HEK293 (cell line): ENCODE results near the gene C2.
A peak's percentile ranks its signal among the peaks of the same experiment; 100 is the strongest.

Experiments used
- CTCF ChIA-PET: fragments of 350-600 bp; formaldehyde crosslinking; extraction: SDS; loops from one replicate; lab custom pipeline; 2021; ENCODE audit warnings: antibody characterized with exemption; lab: Yijun Ruan, JAX
- POLR2A ChIA-PET: fragments of 300-600 bp; formaldehyde crosslinking; extraction: SDS; loops from one replicate; lab custom pipeline; 2020; ENCODE audit warnings: antibody characterized with exemption, inconsistent platforms; lab: Yijun Ruan, JAX
- H3K27ac ChIP-seq: fragments of 200-500 bp; sonication (Bioruptor generic); 2 replicates; pipeline ENCODE4 v1.5.1; 2014; ENCODE audit warnings: low read depth, low read length, control low read depth, inconsistent platforms; ENCODE audit errors: extremely low read depth
- H3K36me3 ChIP-seq, 2 experiments: fragments of 200-500 bp in 1 of 2; sonication (Bioruptor generic) in 1 of 2; 1 replicate in 1 of 2; 2 replicates in 1 of 2; pipeline ENCODE4 v1.5.1; 2014 to 2017; ENCODE audit warnings: inconsistent platforms in 2 of 2, low read length in 2 of 2; ENCODE audit not compliant: control insufficient read depth in 2 of 2, insufficient read depth in 1 of 2
- H3K4me1 ChIP-seq: fragments of 200-500 bp; sonication (Bioruptor generic); 2 replicates; pipeline ENCODE4 v1.5.1; 2014; ENCODE audit warnings: mild to moderate bottlenecking, low read length, inconsistent platforms; ENCODE audit not compliant: control insufficient read depth, insufficient read depth
- H3K4me3 ChIP-seq: 2 replicates; pipeline ENCODE4 v1.5.1; 2011; ENCODE audit warnings: low read depth, mild to moderate bottlenecking, control low read depth, low read length, moderate library complexity
- H3K9me3 ChIP-seq: fragments of 200-500 bp; sonication (Bioruptor generic); 2 replicates; pipeline ENCODE4 v1.5.1; 2014; ENCODE audit warnings: low read depth, low read length, inconsistent platforms; ENCODE audit not compliant: control insufficient read depth, insufficient read depth
- HOXC10 ChIP-seq: sonication (generic); formaldehyde crosslinking; IDR thresholded peaks from 2 replicates; pipeline ENCODE4 v1.8.1; 2023; ENCODE audit warnings: mild to moderate bottlenecking, missing genetic modification reagents
- IKZF3 ChIP-seq: fragments of 450-650 bp; IDR thresholded peaks from 2 replicates; pipeline ENCODE4 v1.5.0; 2018; ENCODE audit warnings: missing biosample characterization, mild to moderate bottlenecking, missing genetic modification characterization, moderate library complexity
- ZBTB1 ChIP-seq: fragments of 450-650 bp; formaldehyde crosslinking; IDR thresholded peaks from 2 replicates; pipeline ENCODE4 v1.5.1; 2016; ENCODE audit warnings: missing biosample characterization, missing genetic modification characterization
- ZIC2 ChIP-seq: fragments of 450-650 bp; formaldehyde crosslinking; IDR thresholded peaks from 2 replicates; pipeline ENCODE4 v1.5.1; 2016; ENCODE audit warnings: missing biosample characterization, missing genetic modification characterization
- ZNF155 ChIP-seq: fragments of 450-650 bp; formaldehyde crosslinking; IDR thresholded peaks from 2 replicates; pipeline ENCODE4 v1.5.1; 2016; ENCODE audit warnings: missing biosample characterization, missing genetic modification characterization
- ZNF184 ChIP-seq: fragments of 450-650 bp; IDR thresholded peaks from 2 replicates; pipeline ENCODE4 v1.5.1; 2018; ENCODE audit warnings: missing biosample characterization, mild to moderate bottlenecking, missing genetic modification characterization
- ZNF221 ChIP-seq: fragments of 450-650 bp; formaldehyde crosslinking; IDR thresholded peaks from 2 replicates; pipeline ENCODE4 v1.5.1; 2017; ENCODE audit warnings: missing biosample characterization, missing genetic modification characterization, borderline replicate concordance
- ZNF555 ChIP-seq: fragments of 450-650 bp; formaldehyde crosslinking; conservative IDR thresholded peaks from 2 replicates; pipeline ENCODE4 v1.5.1; 2017; ENCODE audit warnings: missing biosample characterization, mild to moderate bottlenecking, missing genetic modification characterization, inconsistent platforms
- ZNF600 ChIP-seq: fragments of 450-650 bp; formaldehyde crosslinking; IDR thresholded peaks from 2 replicates; pipeline ENCODE4 v1.5.1; 2016; ENCODE audit warnings: missing biosample characterization, missing genetic modification characterization
- ZNF654 ChIP-seq: fragments of 450-650 bp; formaldehyde crosslinking; IDR thresholded peaks from 2 replicates; pipeline ENCODE4 v1.5.1; 2016; ENCODE audit warnings: low read depth, missing biosample characterization, missing genetic modification characterization
- ZNF776 ChIP-seq: fragments of 450-650 bp; formaldehyde crosslinking; IDR thresholded peaks from 2 replicates; pipeline ENCODE4 v1.5.0; 2017; ENCODE audit warnings: missing biosample characterization, missing genetic modification characterization, borderline replicate concordance
- ZSCAN23 ChIP-seq: fragments of 450-650 bp; formaldehyde crosslinking; IDR thresholded peaks from 2 replicates; pipeline ENCODE4 v1.5.1; 2016; ENCODE audit warnings: missing biosample characterization, missing genetic modification characterization
- TF ChIP-seq, protein P1 (sequence below): fragments of 450-650 bp; formaldehyde crosslinking; IDR thresholded peaks from 2 replicates; pipeline ENCODE4 v1.5.1; 2016; ENCODE audit warnings: missing biosample characterization, missing genetic modification characterization
- TF ChIP-seq, protein P2 (sequence below): sonication (generic); formaldehyde crosslinking; IDR thresholded peaks from 2 replicates; pipeline ENCODE4 v1.8.1; 2022; ENCODE audit warnings: mild to moderate bottlenecking, moderate library complexity, missing genetic modification reagents
- TF ChIP-seq, protein P3 (sequence below): fragments of 450-650 bp; formaldehyde crosslinking; IDR thresholded peaks from 2 replicates; pipeline ENCODE4 v1.5.1; 2016; ENCODE audit warnings: missing biosample characterization, missing genetic modification characterization, borderline replicate concordance
- TF ChIP-seq, protein P4 (sequence below): fragments of 450-650 bp; formaldehyde crosslinking; IDR thresholded peaks from 2 replicates; pipeline ENCODE4 v1.5.1; 2016; ENCODE audit warnings: missing biosample characterization, missing genetic modification characterization
- TF ChIP-seq, protein P5 (sequence below): fragments of 450-650 bp; formaldehyde crosslinking; IDR thresholded peaks from 2 replicates; pipeline ENCODE4 v1.5.1; 2016; ENCODE audit warnings: missing biosample characterization, missing genetic modification characterization
- TF ChIP-seq, protein P6 (sequence below): fragments of 450-650 bp; formaldehyde crosslinking; IDR thresholded peaks from 2 replicates; pipeline ENCODE4 v1.5.1; 2016; ENCODE audit warnings: missing biosample characterization, missing genetic modification characterization

C2 gene

DNA sequence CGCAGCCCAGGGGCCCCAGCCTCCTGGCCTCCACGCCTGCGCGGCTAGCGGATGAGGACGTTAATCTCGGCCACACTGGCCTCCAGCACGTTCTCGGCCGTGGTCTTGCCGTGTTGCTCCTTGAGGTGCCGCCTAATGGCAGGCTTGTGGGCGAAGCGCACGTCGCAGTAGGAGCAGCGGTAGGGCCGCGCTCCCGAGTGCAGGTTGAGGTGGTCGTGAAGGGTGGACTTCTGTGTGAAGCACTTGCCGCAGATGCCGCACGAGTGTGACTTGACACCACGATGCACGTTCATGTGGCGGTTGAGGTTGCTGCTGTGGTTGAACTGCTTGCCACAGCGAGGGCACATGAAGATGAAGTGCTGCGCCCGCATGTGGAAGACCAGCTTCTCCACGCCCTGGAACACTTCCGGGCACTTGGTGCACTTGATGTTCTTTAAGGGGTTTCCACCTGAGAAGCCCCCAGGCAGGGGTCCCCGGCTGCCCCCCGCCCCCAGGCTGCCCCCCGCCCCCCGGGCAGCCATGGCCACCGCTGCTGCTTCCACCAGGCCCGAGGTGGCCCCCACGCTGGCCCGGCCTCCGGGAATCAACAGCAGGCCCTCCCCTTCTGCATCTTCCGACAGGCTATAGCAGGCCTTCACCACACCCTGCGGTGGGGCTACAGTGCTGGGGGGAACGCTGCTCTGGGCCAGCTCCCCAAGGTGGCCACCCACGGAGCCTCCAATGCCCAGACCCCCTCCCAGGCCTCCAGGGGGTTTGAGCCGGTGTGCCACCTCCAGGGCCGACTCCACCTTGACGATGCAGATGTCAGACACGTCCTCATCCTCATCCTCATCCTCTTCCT, 27.4 kb upstream of the C2 start (continued):
- TF ChIP-seq, protein P1, sequence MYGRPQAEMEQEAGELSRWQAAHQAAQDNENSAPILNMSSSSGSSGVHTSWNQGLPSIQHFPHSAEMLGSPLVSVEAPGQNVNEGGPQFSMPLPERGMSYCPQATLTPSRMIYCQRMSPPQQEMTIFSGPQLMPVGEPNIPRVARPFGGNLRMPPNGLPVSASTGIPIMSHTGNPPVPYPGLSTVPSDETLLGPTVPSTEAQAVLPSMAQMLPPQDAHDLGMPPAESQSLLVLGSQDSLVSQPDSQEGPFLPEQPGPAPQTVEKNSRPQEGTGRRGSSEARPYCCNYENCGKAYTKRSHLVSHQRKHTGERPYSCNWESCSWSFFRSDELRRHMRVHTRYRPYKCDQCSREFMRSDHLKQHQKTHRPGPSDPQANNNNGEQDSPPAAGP = no peak
- TF ChIP-seq ZNF555 (no peak), ZNF654 (tag by site-specific recombination) (no peak), ZNF221 (tag by site-specific recombination) (no peak), ZNF600 (tag by site-specific recombination) (peak; percentile 44)
- TF ChIP-seq, protein P2, sequence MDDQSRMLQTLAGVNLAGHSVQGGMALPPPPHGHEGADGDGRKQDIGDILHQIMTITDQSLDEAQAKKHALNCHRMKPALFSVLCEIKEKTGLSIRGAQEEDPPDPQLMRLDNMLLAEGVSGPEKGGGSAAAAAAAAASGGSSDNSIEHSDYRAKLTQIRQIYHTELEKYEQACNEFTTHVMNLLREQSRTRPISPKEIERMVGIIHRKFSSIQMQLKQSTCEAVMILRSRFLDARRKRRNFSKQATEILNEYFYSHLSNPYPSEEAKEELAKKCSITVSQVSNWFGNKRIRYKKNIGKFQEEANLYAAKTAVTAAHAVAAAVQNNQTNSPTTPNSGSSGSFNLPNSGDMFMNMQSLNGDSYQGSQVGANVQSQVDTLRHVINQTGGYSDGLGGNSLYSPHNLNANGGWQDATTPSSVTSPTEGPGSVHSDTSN (CRISPR knock-in tag) = 0 out of 2 replicates have a peak, but pooled peaks have one; percentile 35

DNA sequence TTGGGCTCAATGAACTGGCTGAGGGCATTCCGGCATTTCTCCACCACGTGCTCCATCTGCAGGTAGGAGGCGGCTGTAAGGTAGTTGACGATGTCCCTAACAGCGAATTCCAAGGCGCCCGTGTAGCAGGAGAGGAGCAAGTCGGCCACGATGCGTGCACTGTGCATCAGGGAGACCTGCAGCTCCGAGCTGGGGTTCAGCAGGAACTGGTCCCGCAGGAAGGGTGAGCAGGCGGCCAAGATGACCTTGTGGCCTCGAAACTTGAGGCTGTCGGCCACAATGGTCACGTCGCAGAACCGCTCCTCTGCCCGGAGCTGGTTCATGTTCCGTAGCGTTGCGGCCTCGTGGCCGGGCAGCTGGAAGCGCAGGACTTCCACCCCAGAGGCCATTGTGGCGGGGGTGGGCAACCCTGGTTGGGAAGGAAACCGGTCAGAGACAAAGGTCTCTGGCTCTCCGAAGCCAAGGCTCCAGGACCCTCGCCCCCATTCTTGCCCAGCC, 26.6 kb upstream of the C2 start:
- Histone ChIP-seq H3K4me1 (peaks cover 7% of the 10 kb centered on the region), H3K9me3 (no peaks in the 10 kb centered on the region), H3K27ac (peak overlapping the region; percentile 9; the same call in 1 of the 2 replicates), H3K36me3 (peaks cover 0 to 8% of the 10 kb centered on the region in 2 experiments; a peak in 1 of 3 replicates), H3K4me3 (peak overlapping the region; percentile 62)
- CTCF ChIA-PET = interaction anchor here (1.2 kb wide), 1 partner anchor 13 kb away, joined by 4 read pairs; no protein-coding TSS in a partner anchor
- POLR2A ChIA-PET = interaction anchor here (0.7 to 2.4 kb wide), 5 partner anchors 17 to 73 kb away, joined by 3 to 12 read pairs (median 5); partner anchors contain the start of genes DXO and HSPA1B
- no peak for TF ChIP-seq ZBTB1
- TF ChIP-seq IKZF3 = 0 out of 2 replicates have a peak, but pooled peaks have one; percentile 24
- TF ChIP-seq ZNF184 = no peak
- TF ChIP-seq HOXC10 = no peak
- TF ChIP-seq, protein P3, sequence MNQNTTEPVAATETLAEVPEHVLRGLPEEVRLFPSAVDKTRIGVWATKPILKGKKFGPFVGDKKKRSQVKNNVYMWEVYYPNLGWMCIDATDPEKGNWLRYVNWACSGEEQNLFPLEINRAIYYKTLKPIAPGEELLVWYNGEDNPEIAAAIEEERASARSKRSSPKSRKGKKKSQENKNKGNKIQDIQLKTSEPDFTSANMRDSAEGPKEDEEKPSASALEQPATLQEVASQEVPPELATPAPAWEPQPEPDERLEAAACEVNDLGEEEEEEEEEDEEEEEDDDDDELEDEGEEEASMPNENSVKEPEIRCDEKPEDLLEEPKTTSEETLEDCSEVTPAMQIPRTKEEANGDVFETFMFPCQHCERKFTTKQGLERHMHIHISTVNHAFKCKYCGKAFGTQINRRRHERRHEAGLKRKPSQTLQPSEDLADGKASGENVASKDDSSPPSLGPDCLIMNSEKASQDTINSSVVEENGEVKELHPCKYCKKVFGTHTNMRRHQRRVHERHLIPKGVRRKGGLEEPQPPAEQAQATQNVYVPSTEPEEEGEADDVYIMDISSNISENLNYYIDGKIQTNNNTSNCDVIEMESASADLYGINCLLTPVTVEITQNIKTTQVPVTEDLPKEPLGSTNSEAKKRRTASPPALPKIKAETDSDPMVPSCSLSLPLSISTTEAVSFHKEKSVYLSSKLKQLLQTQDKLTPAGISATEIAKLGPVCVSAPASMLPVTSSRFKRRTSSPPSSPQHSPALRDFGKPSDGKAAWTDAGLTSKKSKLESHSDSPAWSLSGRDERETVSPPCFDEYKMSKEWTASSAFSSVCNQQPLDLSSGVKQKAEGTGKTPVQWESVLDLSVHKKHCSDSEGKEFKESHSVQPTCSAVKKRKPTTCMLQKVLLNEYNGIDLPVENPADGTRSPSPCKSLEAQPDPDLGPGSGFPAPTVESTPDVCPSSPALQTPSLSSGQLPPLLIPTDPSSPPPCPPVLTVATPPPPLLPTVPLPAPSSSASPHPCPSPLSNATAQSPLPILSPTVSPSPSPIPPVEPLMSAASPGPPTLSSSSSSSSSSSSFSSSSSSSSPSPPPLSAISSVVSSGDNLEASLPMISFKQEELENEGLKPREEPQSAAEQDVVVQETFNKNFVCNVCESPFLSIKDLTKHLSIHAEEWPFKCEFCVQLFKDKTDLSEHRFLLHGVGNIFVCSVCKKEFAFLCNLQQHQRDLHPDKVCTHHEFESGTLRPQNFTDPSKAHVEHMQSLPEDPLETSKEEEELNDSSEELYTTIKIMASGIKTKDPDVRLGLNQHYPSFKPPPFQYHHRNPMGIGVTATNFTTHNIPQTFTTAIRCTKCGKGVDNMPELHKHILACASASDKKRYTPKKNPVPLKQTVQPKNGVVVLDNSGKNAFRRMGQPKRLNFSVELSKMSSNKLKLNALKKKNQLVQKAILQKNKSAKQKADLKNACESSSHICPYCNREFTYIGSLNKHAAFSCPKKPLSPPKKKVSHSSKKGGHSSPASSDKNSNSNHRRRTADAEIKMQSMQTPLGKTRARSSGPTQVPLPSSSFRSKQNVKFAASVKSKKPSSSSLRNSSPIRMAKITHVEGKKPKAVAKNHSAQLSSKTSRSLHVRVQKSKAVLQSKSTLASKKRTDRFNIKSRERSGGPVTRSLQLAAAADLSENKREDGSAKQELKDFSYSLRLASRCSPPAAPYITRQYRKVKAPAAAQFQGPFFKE = no peak
- TF ChIP-seq ZIC2 = no peak
- no peak for TF ChIP-seq ZNF776 (tag by site-specific recombination)
- TF ChIP-seq, protein P4, sequence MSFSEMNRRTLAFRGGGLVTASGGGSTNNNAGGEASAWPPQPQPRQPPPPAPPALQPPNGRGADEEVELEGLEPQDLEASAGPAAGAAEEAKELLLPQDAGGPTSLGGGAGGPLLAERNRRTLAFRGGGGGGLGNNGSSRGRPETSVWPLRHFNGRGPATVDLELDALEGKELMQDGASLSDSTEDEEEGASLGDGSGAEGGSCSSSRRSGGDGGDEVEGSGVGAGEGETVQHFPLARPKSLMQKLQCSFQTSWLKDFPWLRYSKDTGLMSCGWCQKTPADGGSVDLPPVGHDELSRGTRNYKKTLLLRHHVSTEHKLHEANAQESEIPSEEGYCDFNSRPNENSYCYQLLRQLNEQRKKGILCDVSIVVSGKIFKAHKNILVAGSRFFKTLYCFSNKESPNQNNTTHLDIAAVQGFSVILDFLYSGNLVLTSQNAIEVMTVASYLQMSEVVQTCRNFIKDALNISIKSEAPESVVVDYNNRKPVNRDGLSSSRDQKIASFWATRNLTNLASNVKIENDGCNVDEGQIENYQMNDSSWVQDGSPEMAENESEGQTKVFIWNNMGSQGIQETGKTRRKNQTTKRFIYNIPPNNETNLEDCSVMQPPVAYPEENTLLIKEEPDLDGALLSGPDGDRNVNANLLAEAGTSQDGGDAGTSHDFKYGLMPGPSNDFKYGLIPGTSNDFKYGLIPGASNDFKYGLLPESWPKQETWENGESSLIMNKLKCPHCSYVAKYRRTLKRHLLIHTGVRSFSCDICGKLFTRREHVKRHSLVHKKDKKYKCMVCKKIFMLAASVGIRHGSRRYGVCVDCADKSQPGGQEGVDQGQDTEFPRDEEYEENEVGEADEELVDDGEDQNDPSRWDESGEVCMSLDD = no peak
- TF ChIP-seq, protein P5, sequence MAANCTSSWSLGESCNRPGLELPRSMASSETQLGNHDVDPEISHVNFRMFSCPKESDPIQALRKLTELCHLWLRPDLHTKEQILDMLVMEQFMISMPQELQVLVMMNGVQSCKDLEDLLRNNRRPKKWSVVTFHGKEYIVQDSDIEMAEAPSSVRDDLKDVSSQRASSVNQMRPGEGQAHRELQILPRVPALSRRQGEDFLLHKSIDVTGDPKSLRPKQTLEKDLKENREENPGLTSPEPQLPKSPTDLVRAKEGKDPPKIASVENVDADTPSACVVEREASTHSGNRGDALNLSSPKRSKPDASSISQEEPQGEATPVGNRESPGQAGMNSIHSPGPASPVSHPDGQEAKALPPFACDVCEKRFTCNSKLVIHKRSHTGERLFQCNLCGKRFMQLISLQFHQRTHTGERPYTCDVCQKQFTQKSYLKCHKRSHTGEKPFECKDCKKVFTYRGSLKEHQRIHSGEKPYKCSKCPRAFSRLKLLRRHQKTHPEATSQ = no peak
- TF ChIP-seq ZNF600 (tag by site-specific recombination) = peak; percentile 99
- no peak for TF ChIP-seq ZNF155 (tag by site-specific recombination)
- TF ChIP-seq, protein P6, sequence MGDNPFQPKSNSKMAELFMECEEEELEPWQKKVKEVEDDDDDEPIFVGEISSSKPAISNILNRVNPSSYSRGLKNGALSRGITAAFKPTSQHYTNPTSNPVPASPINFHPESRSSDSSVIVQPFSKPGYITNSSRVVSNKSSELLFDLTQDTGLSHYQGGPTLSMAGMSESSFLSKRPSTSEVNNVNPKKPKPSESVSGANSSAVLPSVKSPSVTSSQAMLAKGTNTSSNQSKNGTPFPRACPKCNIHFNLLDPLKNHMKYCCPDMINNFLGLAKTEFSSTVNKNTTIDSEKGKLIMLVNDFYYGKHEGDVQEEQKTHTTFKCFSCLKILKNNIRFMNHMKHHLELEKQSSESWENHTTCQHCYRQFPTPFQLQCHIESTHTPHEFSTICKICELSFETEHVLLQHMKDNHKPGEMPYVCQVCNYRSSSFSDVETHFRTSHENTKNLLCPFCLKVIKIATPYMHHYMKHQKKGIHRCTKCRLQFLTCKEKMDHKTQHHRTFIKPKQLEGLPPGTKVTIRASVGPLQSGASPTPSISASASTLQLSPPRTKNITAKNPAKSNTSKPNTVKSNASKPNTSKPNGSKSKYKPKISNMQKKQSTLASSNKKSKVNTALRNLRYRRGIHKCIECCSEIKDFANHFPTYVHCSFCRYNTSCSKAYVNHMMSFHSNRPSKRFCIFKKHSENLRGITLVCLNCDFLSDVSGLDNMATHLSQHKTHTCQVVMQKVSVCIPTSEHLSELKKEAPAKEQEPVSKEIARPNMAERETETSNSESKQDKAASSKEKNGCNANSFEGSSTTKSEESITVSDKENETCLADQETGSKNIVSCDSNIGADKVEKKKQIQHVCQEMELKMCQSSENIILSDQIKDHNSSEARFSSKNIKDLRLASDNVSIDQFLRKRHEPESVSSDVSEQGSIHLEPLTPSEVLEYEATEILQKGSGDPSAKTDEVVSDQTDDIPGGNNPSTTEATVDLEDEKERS (tag by site-specific recombination) = no peak
- TF ChIP-seq ZSCAN23 = no peak
